GM19351 (cell line): Measurements from ENCODE around the gene FRG2.
A peak's percentile ranks its signal among the peaks of the same experiment; 100 is the strongest.
"Not testable (repeated sequence)": the region's sequence is repeated elsewhere in the genome, so short reads cannot be mapped to it uniquely, and the experiment has no call there.

Experiments
- ATAC-seq: cut with Tn5 transposase; IDR thresholded peaks from one replicate; pipeline ENCODE4 v1.9.1; 2021; ENCODE audit warnings: mild to moderate bottlenecking, moderate library complexity; ENCODE audit not compliant: unreplicated experiment

FRG2 gene

GRCh38 chr4:190027156-190027555 lies at the start of gene FRG2:
TSS of gene FRG2 (minus strand) at chr4:190027256. CDS start at chr4:190027204, 52 bp downstream.
- ATAC-seq = not testable (repeated sequence)

- ATAC-seq = not testable (repeated sequence)
Observed at GRCh38 chr4:190068351-190068750, 41.3 kb upstream of the FRG2 start.

DNA sequence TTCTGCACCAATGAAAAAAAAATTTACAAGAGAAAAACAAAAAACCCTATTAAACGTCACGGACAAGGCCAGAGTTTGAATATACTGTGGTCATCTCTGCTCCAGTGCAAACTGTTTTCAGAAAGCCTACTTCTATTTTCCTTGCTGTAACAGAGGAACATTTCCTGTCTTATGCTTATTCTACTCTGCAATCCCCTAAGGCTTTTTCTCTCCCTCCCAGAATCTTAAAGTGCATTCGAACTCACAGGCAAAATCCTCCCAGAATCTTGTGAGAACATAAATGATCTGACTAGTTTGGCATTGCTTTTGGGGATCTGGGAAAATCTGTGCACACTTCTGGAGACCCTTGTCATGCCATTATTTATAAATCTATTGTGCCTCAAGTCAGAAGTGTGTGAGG lies 37.7 kb upstream of the FRG2 start:
- not testable (repeated sequence) for ATAC-seq

DNA sequence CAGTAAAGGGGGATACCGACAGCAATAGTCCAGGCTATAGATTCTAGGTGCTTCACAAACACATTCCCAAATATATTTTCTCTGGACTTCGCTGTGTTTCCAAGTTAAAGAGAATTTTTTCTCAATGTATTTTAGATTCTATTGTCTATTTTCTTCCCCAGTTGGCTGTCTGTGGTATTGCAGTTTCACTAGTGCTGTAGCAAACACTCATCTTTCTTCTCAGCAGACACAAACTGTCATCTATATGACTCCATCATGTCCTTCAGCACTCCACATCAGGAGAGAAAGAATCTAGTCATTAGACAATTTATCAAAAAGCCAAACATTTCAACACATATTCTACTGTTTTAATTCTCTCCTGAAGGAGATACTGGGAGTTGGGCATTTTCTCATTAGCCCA lies 37.3 kb upstream of the FRG2 start, which contains the start of gene DBET:
Gene DBET (plus strand): TSS at position 161 of the 400 bp plus-strand sequence.
- peak; percentile 74 for ATAC-seq

DNA sequence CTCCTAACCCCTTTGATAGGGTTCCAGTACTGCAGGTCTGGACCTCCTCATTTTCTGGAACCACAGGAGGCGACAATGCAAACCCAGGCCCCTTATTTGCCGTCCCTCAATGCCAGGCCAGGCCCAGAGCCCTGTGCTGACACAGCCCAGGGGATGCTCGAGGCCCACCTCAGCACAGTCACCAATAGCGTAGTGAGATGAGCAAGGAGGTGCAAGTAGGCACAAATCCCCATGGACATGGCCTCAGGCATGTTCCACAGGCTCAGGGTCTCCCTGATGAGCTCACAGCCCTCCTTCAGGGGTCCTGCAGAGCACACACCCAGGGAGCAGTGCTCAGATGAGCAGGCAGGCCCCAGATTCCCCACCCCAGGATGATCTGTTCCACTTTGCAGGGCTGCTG lies 31.9 kb upstream of the FRG2 start:
- not testable (repeated sequence) for ATAC-seq

DNA sequence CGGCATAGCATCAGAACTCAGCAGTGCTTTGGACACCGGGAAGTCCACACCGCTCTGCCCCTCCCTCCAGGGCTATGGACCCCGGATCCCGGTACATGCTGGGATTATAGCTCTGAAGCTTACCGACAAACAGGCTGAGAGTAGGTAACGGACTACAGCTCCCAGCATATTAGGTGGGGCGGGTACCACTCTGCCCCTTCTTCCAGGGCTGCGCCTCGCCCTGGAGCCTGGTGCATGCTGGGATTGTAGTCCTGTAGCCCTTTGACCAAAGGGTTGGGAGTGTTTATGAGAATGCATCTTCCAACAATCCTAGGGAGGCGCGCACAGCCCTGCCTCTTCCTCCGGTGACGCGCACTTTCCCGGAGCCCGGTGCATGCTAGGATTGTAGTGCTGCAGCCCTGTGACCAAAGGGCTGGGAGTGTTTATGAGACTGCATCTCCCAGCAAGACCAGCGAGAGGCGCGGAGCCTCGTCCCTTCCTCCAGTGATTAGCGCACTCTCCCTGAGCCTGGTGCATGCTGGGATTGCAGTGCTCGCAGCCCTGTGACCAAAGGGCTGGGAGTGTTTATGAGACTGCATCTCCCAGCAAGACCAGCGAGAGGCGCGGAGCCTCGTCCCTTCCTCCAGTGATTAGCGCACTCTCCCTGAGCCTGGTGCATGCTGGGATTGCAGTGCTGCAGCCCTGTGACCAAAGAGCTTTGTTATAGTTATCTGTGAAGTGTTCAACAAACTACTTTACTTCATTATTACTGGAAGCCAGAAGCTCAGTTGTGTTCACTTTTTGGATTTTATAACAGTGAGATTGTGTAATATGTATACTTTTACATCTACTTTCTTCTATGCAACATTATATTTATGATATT lies 22.6 kb upstream of the FRG2 start:
- ATAC-seq = not testable (repeated sequence)

GRCh38 chr4:190047627-190048026 lies 20.6 kb upstream of the FRG2 start:
- not testable (repeated sequence) for ATAC-seq

DNA sequence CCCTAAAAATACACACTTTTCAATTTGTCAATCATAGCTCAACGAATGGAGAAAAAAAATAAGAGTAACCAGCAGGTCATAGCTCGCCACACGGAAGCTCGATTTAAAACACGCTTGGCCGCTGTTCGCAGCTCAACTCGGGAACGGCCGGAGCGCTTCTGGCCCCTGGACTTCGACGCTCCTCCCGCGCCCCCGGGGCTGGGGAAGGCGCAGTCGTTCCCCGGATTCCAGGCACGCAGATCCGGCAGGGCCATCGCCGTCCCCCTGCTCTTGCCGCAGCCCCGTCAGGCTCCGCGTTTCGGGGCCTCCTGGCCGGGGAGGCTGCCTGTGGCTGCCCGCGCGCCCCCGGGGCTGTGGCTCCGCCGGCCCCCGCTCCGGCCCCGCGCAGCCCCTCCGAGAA lies 13.8 kb upstream of the FRG2 start:
- ATAC-seq = not testable (repeated sequence)

GRCh38 chr4:190037704-190038388 lies 10.8 kb upstream of the FRG2 start:
- not testable (repeated sequence) for ATAC-seq

GRCh38 chr4:190031264-190031663 lies 4.2 kb upstream of the FRG2 start:
- ATAC-seq = not testable (repeated sequence)

DNA sequence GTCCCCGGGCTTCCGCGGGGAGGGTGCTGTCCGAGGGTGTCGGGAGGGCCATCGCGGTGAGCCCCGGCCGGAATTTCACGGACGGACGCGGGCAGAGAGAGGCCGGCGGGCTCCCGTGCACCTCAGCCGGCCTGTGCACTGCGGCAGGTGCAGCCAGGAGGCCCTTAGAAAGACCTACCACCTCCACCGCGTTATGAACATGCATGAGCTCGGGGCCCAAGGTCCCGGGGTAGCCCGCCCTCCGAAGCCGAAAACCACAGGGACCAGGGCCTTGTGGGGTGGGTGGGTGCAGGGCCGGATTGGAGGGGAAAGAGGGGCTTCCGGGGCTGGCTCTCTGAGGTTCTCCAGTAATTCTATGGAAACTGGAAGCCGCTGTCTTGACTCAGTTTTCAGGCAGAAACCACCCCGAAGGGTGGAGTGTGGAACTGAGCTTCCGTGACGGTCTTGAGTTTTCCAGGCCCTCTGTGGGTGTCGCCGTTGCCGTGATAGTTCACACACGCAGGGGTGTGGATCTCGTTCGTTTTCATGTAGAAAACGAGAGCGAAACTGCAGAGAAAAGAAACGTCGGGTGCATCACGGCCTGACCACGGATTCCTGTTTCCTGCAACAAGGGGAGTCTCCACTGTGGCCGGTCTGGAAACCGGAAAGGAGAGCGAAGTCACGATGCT lies 4.3 kb downstream of the FRG2 start:
- ATAC-seq = peak; percentile 49

- not testable (repeated sequence) for ATAC-seq
Observed at GRCh38 chr4:190021973-190022372, 5.1 kb downstream of the FRG2 start.

- ATAC-seq = no peak
Observed at GRCh38 chr4:190020790-190021717, 6.0 kb downstream of the FRG2 start.

DNA sequence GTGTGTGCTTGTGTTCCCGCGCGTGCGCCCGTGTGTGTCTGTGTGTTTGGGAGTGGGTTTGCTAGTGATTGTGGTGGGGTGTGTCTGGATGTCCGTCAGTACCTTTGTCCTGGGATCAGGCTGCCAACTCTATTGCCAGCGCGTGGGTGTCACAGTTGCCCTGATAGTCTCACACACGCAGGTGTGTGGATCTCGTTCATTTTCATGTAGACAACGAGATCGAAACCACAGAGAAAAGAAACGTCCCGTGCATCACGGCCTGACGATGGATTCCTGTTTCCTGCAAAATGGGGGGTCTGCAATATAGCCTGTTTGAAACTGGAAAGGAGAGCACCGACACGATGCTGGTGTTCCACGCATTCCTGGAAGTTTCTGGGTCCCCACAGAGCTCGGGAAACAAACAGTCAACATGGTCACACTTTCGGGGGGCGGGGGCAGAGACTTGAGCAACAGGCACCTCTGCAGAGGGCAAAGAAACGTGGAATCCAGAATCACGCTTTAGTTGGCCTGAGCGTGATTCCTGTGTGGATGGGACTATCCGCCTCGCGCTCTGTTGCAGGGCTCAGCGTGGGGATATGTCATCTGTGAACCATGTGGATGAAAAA lies 7.1 kb downstream of the FRG2 start:
- not testable (repeated sequence) for ATAC-seq

DNA sequence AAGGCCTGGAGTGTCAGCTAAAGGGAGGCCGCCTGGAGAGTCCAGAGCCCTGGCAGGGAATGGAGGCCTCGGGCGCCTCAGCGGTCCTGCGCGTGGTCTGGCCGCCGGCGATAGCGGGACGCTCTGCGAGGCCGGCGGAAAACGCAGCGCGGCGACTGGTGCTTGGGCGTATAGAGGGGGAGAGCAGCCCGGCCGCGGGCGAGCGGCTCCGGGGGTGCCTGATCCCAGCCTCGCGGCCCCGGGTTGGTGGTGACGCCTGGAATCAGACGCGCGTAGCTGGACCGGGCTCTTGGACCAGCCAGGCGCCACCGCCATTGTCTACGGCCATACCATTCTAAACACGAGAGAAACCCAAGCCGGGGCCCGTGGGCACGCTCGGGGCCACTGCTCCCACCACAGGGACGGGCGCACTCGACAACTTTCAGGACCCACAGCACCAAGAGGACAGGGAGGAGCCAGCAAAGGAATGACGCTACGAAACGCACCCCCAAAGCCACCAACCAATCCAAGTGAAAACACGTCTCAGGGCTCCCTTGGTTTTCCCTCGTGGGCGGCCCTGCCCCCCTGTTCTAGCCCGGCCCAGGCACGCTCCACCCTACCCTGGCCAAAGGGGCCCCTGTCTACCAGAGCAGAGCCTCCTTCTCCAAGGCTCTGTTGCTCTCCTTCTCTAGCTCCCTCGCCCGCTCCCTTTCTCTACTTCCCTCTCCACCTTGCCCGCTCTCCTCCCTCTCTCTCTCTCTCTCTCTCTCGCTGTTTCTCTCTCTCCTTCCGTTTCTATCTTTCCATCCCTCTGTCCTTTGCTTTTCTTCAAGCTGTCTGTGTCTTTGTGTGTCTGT lies 7.8 kb downstream of the FRG2 start:
- no peak for ATAC-seq

DNA sequence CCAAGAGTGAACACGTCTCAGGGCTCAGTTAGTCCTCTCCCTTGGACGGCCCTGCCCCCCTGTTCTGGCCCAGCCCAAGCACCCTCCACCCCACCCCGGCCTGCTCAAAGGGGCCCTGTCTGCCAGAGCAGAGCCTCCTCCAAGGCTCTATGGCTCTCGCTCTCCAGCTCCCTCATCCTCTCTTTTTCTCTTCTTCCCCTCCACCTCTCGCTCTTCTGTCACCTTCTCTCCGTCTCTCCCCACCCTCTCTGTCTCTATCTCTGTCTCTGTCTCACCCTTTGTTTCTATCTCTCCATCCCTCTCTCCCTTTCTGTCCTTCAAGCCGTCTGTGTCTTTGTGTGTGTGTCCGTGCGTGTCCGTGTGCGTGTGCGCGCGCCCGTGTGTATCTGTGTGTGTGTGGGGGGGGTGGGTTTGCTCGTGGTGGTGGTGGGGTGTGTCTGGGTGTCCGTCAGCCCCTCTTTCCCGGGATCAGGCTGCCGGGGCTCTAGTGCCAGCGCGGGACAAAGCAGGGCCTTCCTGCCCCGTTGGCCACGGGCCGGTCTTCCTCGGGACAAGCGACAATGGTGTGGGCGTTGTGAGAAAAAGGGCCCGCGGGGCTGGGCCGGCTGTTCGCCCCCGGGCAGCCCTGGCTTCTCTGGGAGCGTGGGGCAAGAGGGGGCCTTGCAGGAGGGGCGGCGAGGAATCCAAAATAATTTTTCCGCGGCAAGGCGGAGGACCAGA lies 8.7 kb downstream of the FRG2 start:
- no peak for ATAC-seq

GRCh38 chr4:190017357-190018200 lies 9.5 kb downstream of the FRG2 start:
- no peak for ATAC-seq
